ENCODE data around the gene KRTAP10-10. TPM values are rescaled to one million over a fixed set of nuclear protein-coding genes. Genes with fewer than 3 reads are reported as not detected.
"Not testable (repeated sequence)": the region's sequence is repeated elsewhere in the genome, so short reads cannot be mapped to it uniquely, and the experiment has no call there.

KRTAP10-10 gene
- total RNA-seq, 1 donor from 2014 or later: not detected

DNA sequence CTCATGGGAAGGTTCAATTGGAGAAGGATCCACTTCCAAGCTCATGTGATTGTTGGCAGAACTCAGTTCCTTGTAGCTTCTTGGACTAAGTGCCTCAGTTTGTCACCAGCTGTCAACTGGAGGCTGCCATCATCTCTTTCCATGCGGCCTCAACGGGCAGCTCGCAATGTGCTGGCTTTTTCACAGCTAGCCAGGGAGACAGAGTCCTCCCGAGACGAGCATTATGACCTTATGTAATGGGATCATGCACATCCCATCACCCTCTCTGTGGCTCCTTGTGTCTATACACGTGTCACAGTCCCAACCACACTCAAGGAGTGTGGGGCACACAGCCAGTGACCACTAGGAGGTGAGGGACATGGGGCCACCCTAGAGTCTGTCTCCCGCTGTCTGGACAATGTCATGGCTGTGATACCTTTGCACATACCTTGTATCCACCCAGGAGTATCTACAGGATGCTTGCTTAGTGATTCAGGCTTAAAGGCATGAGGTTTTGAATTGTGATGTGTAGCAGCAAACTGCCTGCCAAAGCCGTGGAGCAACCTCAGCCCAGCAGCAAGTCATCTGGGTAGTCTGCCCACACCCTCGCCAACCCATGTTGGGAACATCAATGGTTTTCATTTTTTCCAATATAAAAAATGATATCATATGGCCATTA, 41.0 kb upstream of the KRTAP10-10 start:
- no peaks in the 10 kb centered on the region for H3K36me3 Mint-ChIP-seq
- H3K27me3 Mint-ChIP-seq (ENCODE audit: insufficient read depth, low read depth): peaks cover 7% of the 10 kb centered on the region
- no peaks in the 10 kb centered on the region for H3K79me2 ChIP-seq (ENCODE audit: low read depth)
- no peaks in the 10 kb centered on the region for H4K20me1 ChIP-seq (ENCODE audit: low read depth)
- H3K9me3 Mint-ChIP-seq: peaks cover 2% of the 10 kb centered on the region
- H3K27me3 ChIP-seq: no peaks in the 10 kb centered on the region
- H3K9ac ChIP-seq: no peak overlapping the region
- H3K4me3 Mint-ChIP-seq: no peak overlapping the region
- H2AFZ ChIP-seq (replicated peaks): no peak overlapping the region
- H3F3A ChIP-seq (ENCODE audit: low read depth): peaks cover 24% of the 10 kb centered on the region
- no peak overlapping the region for H3K4me2 ChIP-seq
- H3K27ac ChIP-seq: no peak overlapping the region
- H3K9me3 ChIP-seq (ENCODE audit: low read depth): peaks cover 3% of the 10 kb centered on the region
- no peaks in the 10 kb centered on the region for H3K36me3 ChIP-seq
- TF ChIP-seq, protein P1, sequence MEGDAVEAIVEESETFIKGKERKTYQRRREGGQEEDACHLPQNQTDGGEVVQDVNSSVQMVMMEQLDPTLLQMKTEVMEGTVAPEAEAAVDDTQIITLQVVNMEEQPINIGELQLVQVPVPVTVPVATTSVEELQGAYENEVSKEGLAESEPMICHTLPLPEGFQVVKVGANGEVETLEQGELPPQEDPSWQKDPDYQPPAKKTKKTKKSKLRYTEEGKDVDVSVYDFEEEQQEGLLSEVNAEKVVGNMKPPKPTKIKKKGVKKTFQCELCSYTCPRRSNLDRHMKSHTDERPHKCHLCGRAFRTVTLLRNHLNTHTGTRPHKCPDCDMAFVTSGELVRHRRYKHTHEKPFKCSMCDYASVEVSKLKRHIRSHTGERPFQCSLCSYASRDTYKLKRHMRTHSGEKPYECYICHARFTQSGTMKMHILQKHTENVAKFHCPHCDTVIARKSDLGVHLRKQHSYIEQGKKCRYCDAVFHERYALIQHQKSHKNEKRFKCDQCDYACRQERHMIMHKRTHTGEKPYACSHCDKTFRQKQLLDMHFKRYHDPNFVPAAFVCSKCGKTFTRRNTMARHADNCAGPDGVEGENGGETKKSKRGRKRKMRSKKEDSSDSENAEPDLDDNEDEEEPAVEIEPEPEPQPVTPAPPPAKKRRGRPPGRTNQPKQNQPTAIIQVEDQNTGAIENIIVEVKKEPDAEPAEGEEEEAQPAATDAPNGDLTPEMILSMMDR (IDR thresholded peaks at IDR 0.05): no peak
- TF ChIP-seq EZH2 (IDR thresholded peaks at IDR 0.05): no peak
- TF ChIP-seq EZH2phosphoT487 (IDR thresholded peaks at IDR 0.05): no peak
- H3K4me1 Mint-ChIP-seq: peaks cover 13% of the 10 kb centered on the region
- H3K4me1 ChIP-seq: peaks cover 32% of the 10 kb centered on the region
- DNase-seq (ENCODE audit: low spot score): no peak
- no peak overlapping the region for H3K27ac Mint-ChIP-seq
- no peak overlapping the region for H3K4me3 ChIP-seq

DNA sequence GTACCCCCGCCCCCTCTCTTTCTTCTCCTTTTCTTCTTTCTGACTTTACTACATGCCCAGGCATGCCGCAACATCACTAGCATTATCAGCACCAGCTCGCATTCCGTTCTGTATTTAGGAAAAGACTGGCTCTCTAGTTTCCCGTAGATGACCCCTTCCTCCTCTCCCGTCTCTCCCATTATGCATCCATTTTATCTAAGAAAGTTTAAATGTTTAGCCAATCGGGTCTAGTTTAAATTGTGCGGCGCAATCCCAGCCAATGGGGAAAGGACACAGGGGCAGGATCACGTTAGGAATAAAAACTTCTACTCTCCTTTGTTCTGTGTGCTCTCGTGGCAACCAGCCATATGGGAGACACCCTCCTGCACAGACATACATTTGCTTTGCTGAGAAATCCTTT, 39.1 kb upstream of the KRTAP10-10 start:
- no peaks in the 10 kb centered on the region for H3K36me3 Mint-ChIP-seq
- peak overlapping the region; percentile 90 for H3K27ac ChIP-seq
- H3K4me1 Mint-ChIP-seq: peaks cover 14% of the 10 kb centered on the region
- H3K27ac Mint-ChIP-seq: no peak overlapping the region
- H3K9me3 Mint-ChIP-seq: peaks cover 2% of the 10 kb centered on the region
- no peaks in the 10 kb centered on the region for H3K27me3 ChIP-seq
- H3K4me3 Mint-ChIP-seq: no peak overlapping the region
- peaks cover 10% of the 10 kb centered on the region for H3K27me3 Mint-ChIP-seq (ENCODE audit: insufficient read depth, low read depth)
- no peak overlapping the region for H3K4me3 ChIP-seq
- peak overlapping the region; percentile 37 for H3K4me2 ChIP-seq
- no peaks in the 10 kb centered on the region for H4K20me1 ChIP-seq (ENCODE audit: low read depth)
- TF ChIP-seq EZH2phosphoT487 (IDR thresholded peaks at IDR 0.05) (no peak), EZH2 (IDR thresholded peaks at IDR 0.05) (no peak)
- TF ChIP-seq, protein P1 (IDR thresholded peaks at IDR 0.05): no peak
- peak overlapping the region; percentile 27 for H2AFZ ChIP-seq (replicated peaks)
- H3K4me1 ChIP-seq: peaks cover 27% of the 10 kb centered on the region
- H3K36me3 ChIP-seq: no peaks in the 10 kb centered on the region
- H3K9ac ChIP-seq: no peak overlapping the region
- peaks cover 3% of the 10 kb centered on the region for H3K9me3 ChIP-seq (ENCODE audit: low read depth)
- H3K79me2 ChIP-seq (ENCODE audit: low read depth): no peaks in the 10 kb centered on the region
- DNase-seq (ENCODE audit: low spot score): peak; percentile 77
- peaks cover 24% of the 10 kb centered on the region for H3F3A ChIP-seq (ENCODE audit: low read depth)

DNA sequence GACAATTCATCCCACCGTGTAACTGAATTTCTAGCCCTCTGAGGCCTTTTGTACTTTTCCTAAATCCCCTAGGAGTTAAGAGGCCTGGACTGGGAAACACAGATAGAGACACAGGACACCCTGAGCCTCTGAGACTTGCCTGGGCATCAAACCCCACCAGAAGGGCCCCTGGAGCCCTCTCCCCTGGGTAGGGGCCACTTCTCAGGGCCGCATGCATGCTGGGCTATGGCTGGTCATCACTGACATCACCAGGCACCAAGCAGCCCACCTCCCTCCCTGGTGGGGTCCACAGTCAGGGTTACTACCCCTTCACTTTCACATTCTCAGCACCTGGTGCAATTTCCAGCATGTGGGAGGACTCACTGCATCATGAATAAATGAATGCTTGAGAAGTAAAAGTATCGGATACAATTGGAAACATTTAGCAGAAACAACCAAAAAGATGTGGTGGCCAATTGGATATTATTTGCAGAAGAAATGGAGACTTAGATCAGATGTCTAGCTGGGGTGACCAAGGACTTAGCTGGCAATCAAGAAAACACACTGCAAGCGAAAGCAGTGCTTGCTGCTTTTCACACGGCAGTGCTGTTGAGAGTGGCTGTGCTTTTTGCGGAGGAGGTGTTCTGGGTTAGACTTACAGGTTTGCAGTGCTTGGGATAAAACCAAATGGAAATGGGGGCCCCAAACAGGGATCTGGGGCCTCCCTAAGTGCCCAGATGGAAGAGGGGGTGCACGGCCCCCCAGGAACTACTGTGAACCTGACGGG, 37.7 kb upstream of the KRTAP10-10 start:
- Mint-ChIP-seq H3K27me3 (ENCODE audit: insufficient read depth, low read depth) (peaks cover 10% of the 10 kb centered on the region), H3K27ac (no peak overlapping the region), H3K4me3 (no peak overlapping the region), H3K9me3 (peaks cover 2% of the 10 kb centered on the region), H3K36me3 (no peaks in the 10 kb centered on the region), H3K4me1 (peaks cover 9% of the 10 kb centered on the region)
- no peak for DNase-seq (ENCODE audit: low spot score)
- no peaks in the 10 kb centered on the region for H3K36me3 ChIP-seq
- peaks cover 3% of the 10 kb centered on the region for H3K9me3 ChIP-seq (ENCODE audit: low read depth)
- peak overlapping the region; percentile 9 for H2AFZ ChIP-seq (replicated peaks)
- no peak overlapping the region for H3K4me3 ChIP-seq
- no peak for TF ChIP-seq EZH2phosphoT487 (IDR thresholded peaks at IDR 0.05)
- TF ChIP-seq EZH2 (IDR thresholded peaks at IDR 0.05): no peak
- TF ChIP-seq, protein P1 (IDR thresholded peaks at IDR 0.05): no peak
- H3K79me2 ChIP-seq (ENCODE audit: low read depth): no peaks in the 10 kb centered on the region
- H4K20me1 ChIP-seq (ENCODE audit: low read depth): no peaks in the 10 kb centered on the region
- H3K9ac ChIP-seq: no peak overlapping the region
- H3K4me2 ChIP-seq: no peak overlapping the region
- no peaks in the 10 kb centered on the region for H3K27me3 ChIP-seq
- peak overlapping the region; percentile 90 for H3K27ac ChIP-seq
- peaks cover 24% of the 10 kb centered on the region for H3F3A ChIP-seq (ENCODE audit: low read depth)
- peaks cover 27% of the 10 kb centered on the region for H3K4me1 ChIP-seq

DNA sequence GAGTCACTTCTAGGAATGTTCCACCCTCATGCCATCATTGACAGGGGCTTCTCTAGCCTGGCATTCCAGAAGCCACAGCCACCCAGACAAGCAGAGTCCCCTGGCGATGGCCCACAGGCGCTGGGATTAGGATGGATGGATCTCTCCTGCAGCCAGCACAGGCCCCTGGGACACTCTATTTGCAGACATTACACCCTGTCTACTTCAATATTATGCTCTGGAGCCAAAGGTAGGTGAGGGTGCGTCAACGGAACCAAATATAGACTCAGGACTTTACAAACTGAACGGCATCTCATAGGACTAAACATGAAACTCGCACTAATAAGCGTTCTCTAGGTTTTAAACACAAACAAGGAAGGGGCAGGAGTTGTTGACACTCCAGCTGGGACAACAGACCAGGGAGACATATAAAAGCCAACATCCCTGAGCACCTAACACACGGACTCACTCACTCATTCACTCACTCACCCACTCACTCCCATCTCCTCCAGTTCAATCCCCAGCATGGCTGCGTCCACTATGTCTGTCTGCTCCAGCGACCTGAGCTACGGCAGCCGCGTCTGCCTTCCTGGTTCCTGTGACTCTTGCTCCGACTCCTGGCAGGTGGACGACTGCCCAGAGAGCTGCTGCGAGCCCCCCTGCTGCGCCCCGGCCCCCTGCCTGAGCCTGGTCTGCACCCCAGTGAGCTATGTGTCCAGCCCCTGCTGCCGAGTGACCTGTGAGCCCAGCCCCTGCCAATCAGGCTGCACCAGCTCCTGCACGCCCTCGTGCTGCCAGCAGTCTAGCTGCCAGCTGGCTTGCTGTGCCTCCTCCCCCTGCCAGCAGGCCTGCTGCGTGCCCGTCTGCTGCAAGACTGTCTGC, 36.8 kb upstream of the KRTAP10-10 start, which contains the start of gene KRTAP10-7:
Gene KRTAP10-7, plus strand, starts transcription at position 480 of the 861 bp plus-strand sequence. Its CDS starts 25 bp downstream, at position 505.
- DNase-seq (ENCODE audit: low spot score): not testable (repeated sequence)

DNA sequence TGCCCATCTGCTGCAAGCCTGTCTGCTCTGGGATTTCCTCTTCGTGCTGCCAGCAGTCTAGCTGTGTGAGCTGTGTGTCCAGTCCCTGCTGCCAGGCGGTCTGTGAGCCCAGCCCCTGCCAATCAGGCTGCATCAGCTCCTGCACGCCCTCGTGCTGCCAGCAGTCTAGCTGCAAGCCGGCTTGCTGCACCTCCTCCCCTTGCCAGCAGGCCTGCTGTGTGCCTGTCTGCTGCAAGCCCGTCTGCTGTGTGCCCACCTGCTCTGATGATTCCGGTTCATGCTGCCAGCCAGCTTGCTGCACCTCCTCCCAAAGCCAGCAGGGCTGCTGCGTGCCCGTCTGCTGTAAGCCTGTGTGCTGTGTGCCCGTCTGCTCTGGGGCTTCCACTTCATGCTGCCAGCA, 36.1 kb upstream of the KRTAP10-10 start:
- H3F3A ChIP-seq (ENCODE audit: low read depth): peaks cover 24% of the 10 kb centered on the region
- H3K79me2 ChIP-seq (ENCODE audit: low read depth); H3K4me2 ChIP-seq; H3K27me3 ChIP-seq; H3K27ac ChIP-seq; H3K4me1 Mint-ChIP-seq; H3K36me3 ChIP-seq; H3K4me3 Mint-ChIP-seq; H2AFZ ChIP-seq (replicated peaks); H3K9ac ChIP-seq; H3K27me3 Mint-ChIP-seq (ENCODE audit: insufficient read depth, low read depth); H3K36me3 Mint-ChIP-seq; H4K20me1 ChIP-seq (ENCODE audit: low read depth); DNase-seq (ENCODE audit: low spot score); H3K9me3 Mint-ChIP-seq; H3K9me3 ChIP-seq (ENCODE audit: low read depth); H3K27ac Mint-ChIP-seq; H3K4me3 ChIP-seq: not testable (repeated sequence)
- peaks cover 27% of the 10 kb centered on the region for H3K4me1 ChIP-seq

More for the DNA sequence above, 36.8 kb upstream of the KRTAP10-10 start, which contains the start of gene KRTAP10-7:
- Histone ChIP-seq H3K27ac (peak within 1 kb of the TSS; percentile 90), H3F3A (ENCODE audit: low read depth) (peaks cover 24% of the 10 kb centered on the region), H2AFZ (replicated peaks) (peak within 1 kb of the TSS; percentile 9), H3K4me1 (peaks cover 27% of the 10 kb centered on the region)
- H3K4me3 Mint-ChIP-seq; H3K79me2 ChIP-seq (ENCODE audit: low read depth); H3K36me3 ChIP-seq; H3K9me3 ChIP-seq (ENCODE audit: low read depth); H3K27me3 ChIP-seq; H3K9me3 Mint-ChIP-seq; H3K27ac Mint-ChIP-seq; H3K36me3 Mint-ChIP-seq; H3K4me2 ChIP-seq; H3K4me1 Mint-ChIP-seq; H3K4me3 ChIP-seq; H3K9ac ChIP-seq; H4K20me1 ChIP-seq (ENCODE audit: low read depth): not testable (repeated sequence)
- H3K27me3 Mint-ChIP-seq (ENCODE audit: insufficient read depth, low read depth): peaks cover 10% of the 10 kb centered on the region

Data from neural progenitor cell (in vitro differentiated cells).